ENCODE results near the gene TEP1.
"Not testable (repeated sequence)": the region's sequence is repeated elsewhere in the genome, so short reads cannot be mapped to it uniquely, and the experiment has no call there.

The TEP1 gene

GRCh38 chr14:20412876-20413743, at the start of gene TEP1:
TSS of gene TEP1 (minus strand) at chr14:20413501. CDS start at chr14:20408439, 5,062 bp downstream.
- DNase-seq (ENCODE audit: low read depth in 2 of 2) = peak; percentile 47 to 49

GRCh38 chr14:20461225-20462141, 48.2 kb upstream of the TEP1 start, which contains the start of gene PIP4P1:
TSS of gene PIP4P1 (minus strand) at chr14:20461434. CDS start at chr14:20461325, 109 bp downstream.
- peak; percentile 95 for DNase-seq (ENCODE audit: low read depth in 2 of 2)

- DNase-seq (ENCODE audit: low read depth in 2 of 2) = peak; percentile 8 to 30
These were observed 47.3 kb upstream of the TEP1 start for GRCh38 chr14:20460458-20461224.

GRCh38 chr14:20458031-20458789, 44.9 kb upstream of the TEP1 start:
- DNase-seq (ENCODE audit: low read depth in 2 of 2) = no peak

- DNase-seq (ENCODE audit: low read depth in 2 of 2) = no peak
These were observed 43.7 kb upstream of the TEP1 start for GRCh38 chr14:20456971-20457370.

- DNase-seq (ENCODE audit: low read depth in 2 of 2) = no peak
These were observed 42.3 kb upstream of the TEP1 start for GRCh38 chr14:20455355-20456300.

- peak; percentile 93 to 94 for DNase-seq (ENCODE audit: low read depth in 2 of 2)
These were observed 41.4 kb upstream of the TEP1 start, which contains the start of the genes APEX1 and OSGEP for GRCh38 chr14:20454516-20455354. TSS of gene APEX1 (plus strand) at chr14:20455226. CDS start at chr14:20455646, 420 bp downstream. TSS of gene OSGEP (minus strand) at chr14:20454812. CDS start at chr14:20454683, 129 bp downstream.

- not testable (repeated sequence) for DNase-seq (ENCODE audit: low read depth in 2 of 2)
These were observed 39.5 kb upstream of the TEP1 start for GRCh38 chr14:20452831-20453230.

GRCh38 chr14:20446889-20447288, 33.6 kb upstream of the TEP1 start:
- no peak for DNase-seq (ENCODE audit: low read depth in 2 of 2)

- not testable (repeated sequence) for DNase-seq (ENCODE audit: low read depth in 2 of 2)
These were observed 30.3 kb upstream of the TEP1 start for GRCh38 chr14:20443650-20444049.

GRCh38 chr14:20441461-20441860, 28.2 kb upstream of the TEP1 start:
- no peak for DNase-seq (ENCODE audit: low read depth in 2 of 2)

- DNase-seq (ENCODE audit: low read depth in 2 of 2) = no peak
These were observed 27.6 kb upstream of the TEP1 start for GRCh38 chr14:20440882-20441281.

- no peak for DNase-seq (ENCODE audit: low read depth in 2 of 2)
These were observed 27.2 kb upstream of the TEP1 start for GRCh38 chr14:20440465-20440864.

- DNase-seq (ENCODE audit: low read depth in 2 of 2) = no peak
These were observed 25.4 kb upstream of the TEP1 start for GRCh38 chr14:20438664-20439063.

GRCh38 chr14:20436363-20436755, 23.1 kb upstream of the TEP1 start:
- no peak for DNase-seq (ENCODE audit: low read depth in 2 of 2)

- DNase-seq (ENCODE audit: low read depth in 2 of 2) = no peak
These were observed 22.5 kb upstream of the TEP1 start, which contains the start of gene KLHL33 for GRCh38 chr14:20435582-20436362. TSS of gene KLHL33 (minus strand) at chr14:20436166. CDS start at chr14:20435811, 355 bp downstream.

All from stimulated activated CD8-positive, alpha-beta memory T cell treated with anti-CD3 and anti-CD28 coated beads, Interleukin-7, amount 100 ng/mL, for 1 hour (primary cell).